T47D (cell line): Measurements from ENCODE around the gene MTHFD1L.
"Not testable (repeated sequence)": the region's sequence is repeated elsewhere in the genome, so short reads cannot be mapped to it uniquely, and the experiment has no call there.

ENCODE experiments used
- DNase-seq, 2 experiments: peaks; one replicate each; pipeline versions ENCODE4 v3.0.0 to v3.0.0-alpha.2; 2011 to 2012; ENCODE audit warnings: low read depth in 1 of 2, low spot score in 1 of 2
- JUND ChIP-seq: IDR thresholded peaks from 2 replicates; pipeline ENCODE4 v1.6.1; 2012; ENCODE audit warnings: low read depth
- in situ Hi-C: cut with HindIII; loops from 2 replicates; pipeline ENCODE4 v1.10.0; 2016; ENCODE audit warnings: low sequenced_read_pairs, low pct_unique_long_range_greater_than_20kb

MTHFD1L gene

GRCh38 chr6:151109869-151110575 lies 244.5 kb downstream of the MTHFD1L start:
- DNase-seq = no peak
- in situ Hi-C loops = no loop called here
- no peak for TF ChIP-seq JUND

DNA sequence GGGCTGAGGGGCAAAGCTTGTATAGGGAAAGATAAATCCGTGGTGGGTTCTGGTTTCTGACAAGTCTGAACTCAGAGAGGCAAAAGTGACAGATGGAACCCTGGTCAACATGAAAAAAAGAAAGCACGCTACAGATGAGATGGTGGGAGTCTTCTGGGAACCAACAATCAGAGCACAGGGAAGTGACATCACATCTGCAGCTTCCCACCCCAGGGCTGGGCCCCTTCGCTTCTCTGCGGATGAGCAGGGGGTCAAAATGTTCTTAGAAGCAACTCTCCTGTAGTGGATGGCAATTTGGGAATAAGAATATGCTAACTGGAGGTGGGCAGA lies 245.0 kb downstream of the MTHFD1L start:
- TF ChIP-seq JUND = no peak
- DNase-seq = no peak
- in situ Hi-C loops = no loop called here

DNA sequence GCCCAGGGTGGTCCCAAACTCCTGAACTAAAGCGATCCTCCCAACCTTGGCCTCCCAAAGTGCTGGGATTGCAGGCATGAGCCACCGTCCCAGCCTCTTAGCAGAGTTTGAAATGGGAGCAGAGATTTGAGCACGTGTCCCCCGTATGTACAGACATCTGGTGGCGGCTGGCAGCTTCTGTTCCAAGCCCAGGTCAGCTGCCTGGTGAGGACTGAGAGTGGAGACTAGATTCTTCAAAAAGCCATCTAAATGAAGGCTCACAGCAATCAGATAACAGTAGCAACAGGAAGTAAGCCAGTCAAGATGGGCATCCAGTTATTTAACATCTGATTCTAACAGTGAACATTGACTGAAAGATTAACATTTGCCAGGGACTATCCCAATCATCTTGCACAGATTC lies 246.2 kb downstream of the MTHFD1L start:
- in situ Hi-C loops = no loop called here
- no peak for TF ChIP-seq JUND
- DNase-seq = no peak

DNA sequence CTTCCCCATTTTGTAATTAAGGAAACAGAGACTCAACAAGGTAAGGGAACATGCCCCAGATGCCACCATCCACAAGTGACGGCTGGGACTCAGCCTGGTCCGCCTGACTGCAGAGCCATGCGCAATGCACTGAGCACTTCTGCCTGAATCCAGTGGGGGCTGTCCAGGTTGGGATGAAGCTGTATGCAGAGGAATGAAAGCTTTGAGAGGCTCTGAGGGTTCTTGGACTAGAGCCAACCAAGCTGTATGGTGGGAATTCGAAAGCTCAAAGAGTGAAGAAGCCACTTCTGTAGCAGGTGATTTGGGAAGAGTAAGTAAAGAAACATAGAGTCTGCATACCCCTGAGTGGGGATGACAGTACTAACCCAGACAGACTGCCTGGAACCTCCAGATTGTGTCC lies 246.6 kb downstream of the MTHFD1L start:
- no peak for DNase-seq
- no peak for TF ChIP-seq JUND
- in situ Hi-C loops = no loop called here

GRCh38 chr6:151112884-151113283 lies 247.4 kb downstream of the MTHFD1L start:
- in situ Hi-C loops, DNase-seq: not testable (repeated sequence)

DNA sequence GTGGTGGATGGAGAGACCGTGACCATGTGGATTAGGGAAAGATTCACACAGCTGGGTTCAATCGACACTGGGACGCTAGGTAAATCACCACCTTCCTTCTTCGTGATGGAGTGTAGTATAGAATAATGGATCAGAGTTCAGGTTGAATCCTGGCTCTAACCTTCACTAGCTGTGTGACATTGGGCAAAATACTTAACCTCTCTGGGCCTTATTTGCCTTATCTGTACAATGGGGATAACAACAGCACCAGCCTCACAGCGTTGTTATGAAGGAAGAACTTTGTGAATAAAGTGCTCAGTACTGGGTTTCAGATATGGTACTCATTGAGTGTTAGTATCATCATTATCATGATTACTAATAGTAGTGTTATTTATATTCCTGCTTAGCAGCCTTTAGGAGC lies 248.1 kb downstream of the MTHFD1L start:
- no peak for TF ChIP-seq JUND
- in situ Hi-C loops = no loop called here
- no peak for DNase-seq

GRCh38 chr6:151118461-151119123 lies 253.1 kb downstream of the MTHFD1L start:
- DNase-seq = no peak
- no peak for TF ChIP-seq JUND
- in situ Hi-C loops = no loop called here

DNA sequence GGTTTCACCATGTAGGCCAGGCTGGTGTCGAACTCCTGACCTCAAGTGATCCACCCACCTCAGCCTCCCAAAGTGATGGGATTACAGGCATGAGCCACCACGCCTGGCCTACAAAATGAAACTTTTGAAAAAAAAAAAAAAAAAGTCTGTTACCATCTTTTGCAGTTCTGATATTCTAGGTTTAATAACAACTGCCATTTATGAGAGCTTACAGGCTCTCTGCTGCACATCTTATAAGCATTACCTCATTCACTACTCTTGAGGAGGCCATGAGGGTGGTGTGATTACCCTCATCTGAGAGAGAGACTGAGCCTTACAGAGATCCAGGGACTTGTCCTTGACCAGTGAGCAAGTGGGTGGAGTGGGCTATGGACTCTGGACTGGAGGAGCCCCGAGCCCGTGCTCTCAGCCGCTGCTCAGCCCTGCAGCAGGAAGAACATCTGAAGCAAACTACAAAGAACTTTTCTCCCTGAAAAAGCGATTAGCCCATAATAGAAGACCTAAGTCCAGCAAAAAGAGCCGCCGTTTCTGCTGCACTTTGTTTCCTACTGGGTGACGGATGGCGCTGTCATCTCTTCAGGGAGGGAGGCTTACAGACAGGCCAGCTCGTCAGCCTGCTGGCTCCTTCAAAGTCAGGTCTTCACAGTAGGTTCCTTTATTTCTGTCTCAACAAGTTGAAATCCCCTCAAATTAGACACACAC lies 254.5 kb downstream of the MTHFD1L start:
- no peak for DNase-seq
- in situ Hi-C loops = no loop called here
- no peak for TF ChIP-seq JUND

DNA sequence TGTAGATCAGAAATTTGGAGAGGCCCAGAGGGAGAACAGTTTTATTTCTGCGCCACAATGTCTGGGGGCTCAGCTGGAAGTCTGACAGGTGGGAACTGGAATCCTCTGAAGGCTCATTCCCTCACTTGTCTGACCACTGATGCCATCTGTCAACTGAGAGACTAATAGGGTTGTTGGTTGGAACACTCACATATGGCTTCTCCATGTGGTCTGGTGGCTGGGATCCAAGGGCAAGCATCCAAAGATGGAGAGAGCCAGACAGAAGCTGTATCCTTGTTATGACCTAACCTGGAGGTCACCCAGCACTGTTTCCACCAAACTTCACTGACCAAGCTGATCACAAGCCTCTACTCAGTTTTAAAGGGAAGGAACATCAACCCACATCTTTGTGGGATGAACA lies 256.4 kb downstream of the MTHFD1L start:
- no peak for DNase-seq
- in situ Hi-C loops = no loop called here
- no peak for TF ChIP-seq JUND

- in situ Hi-C loops, DNase-seq: not testable (repeated sequence)
These were observed 258.1 kb downstream of the MTHFD1L start for GRCh38 chr6:151123641-151124040.

DNA sequence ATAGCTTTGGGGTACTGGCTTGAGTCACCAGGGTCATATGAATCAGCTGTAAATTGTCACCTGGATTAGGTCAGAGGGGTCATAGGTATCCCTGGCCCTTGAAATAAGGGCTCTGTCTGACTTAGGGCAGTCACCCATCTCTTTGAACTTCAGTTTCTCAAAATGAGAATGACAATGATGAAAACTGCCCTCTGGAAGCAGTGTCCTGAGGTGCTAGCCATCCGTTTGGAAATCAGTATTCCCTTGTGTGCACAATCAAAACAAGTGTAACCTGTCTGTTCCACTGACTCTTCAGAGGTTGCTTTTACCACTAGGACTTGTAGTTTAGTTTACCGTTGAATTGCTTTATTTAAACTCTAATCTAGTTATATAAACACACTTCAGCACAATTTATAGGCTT lies 259.7 kb downstream of the MTHFD1L start:
- in situ Hi-C loops = not testable (repeated sequence)

GRCh38 chr6:151125651-151126416 lies 260.3 kb downstream of the MTHFD1L start:
- in situ Hi-C loops, DNase-seq: not testable (repeated sequence)

More for the DNA sequence above, 259.7 kb downstream of the MTHFD1L start:
- DNase-seq = not testable (repeated sequence)

- DNase-seq, in situ Hi-C loops: not testable (repeated sequence)
These were observed 260.9 kb downstream of the MTHFD1L start for GRCh38 chr6:151126417-151126724.

GRCh38 chr6:151127133-151127798 lies 261.8 kb downstream of the MTHFD1L start:
- DNase-seq, in situ Hi-C loops: not testable (repeated sequence)
